ENCODE results near the gene SERPINE1.
A peak's percentile ranks its signal among the peaks of the same experiment; 100 is the strongest.
"Not testable (repeated sequence)": the region's sequence is repeated elsewhere in the genome, so short reads cannot be mapped to it uniquely, and the experiment has no call there.

The SERPINE1 gene

GRCh38 chr7:101119876-101120275 lies 7.0 kb upstream of the SERPINE1 start:
- TF ChIP-seq CTCF (conservative IDR thresholded peaks at IDR 0.05; ENCODE audit: low read depth, low read length): no peak
- H3K4me3 ChIP-seq (ENCODE audit: low read length): no peak overlapping the region
- DNase-seq (ENCODE audit: low read depth): no peak

GRCh38 chr7:101120315-101120714 lies 6.6 kb upstream of the SERPINE1 start:
- H3K4me3 ChIP-seq (ENCODE audit: low read length): no peak overlapping the region
- TF ChIP-seq CTCF (conservative IDR thresholded peaks at IDR 0.05; ENCODE audit: low read depth, low read length): no peak
- DNase-seq (ENCODE audit: low read depth): no peak

GRCh38 chr7:101121631-101121990 lies 5.3 kb upstream of the SERPINE1 start:
- not testable (repeated sequence) for H3K4me3 ChIP-seq (ENCODE audit: low read length); DNase-seq (ENCODE audit: low read depth)

- no peak for TF ChIP-seq CTCF (conservative IDR thresholded peaks at IDR 0.05; ENCODE audit: low read depth, low read length)
- H3K4me3 ChIP-seq (ENCODE audit: low read length): no peak overlapping the region
- peak; percentile 95 for DNase-seq (ENCODE audit: low read depth)
Measured at GRCh38 chr7:101121991-101122932, 4.6 kb upstream of the SERPINE1 start.

GRCh38 chr7:101122933-101123702 lies 3.8 kb upstream of the SERPINE1 start:
- TF ChIP-seq CTCF (conservative IDR thresholded peaks at IDR 0.05; ENCODE audit: low read depth, low read length): no peak
- no peak for DNase-seq (ENCODE audit: low read depth)
- no peak overlapping the region for H3K4me3 ChIP-seq (ENCODE audit: low read length)

- no peak for TF ChIP-seq CTCF (conservative IDR thresholded peaks at IDR 0.05; ENCODE audit: low read depth, low read length)
- no peak for DNase-seq (ENCODE audit: low read depth)
- no peak overlapping the region for H3K4me3 ChIP-seq (ENCODE audit: low read length)
Measured at GRCh38 chr7:101123703-101124068, 3.2 kb upstream of the SERPINE1 start.

- no peak for TF ChIP-seq CTCF (conservative IDR thresholded peaks at IDR 0.05; ENCODE audit: low read depth, low read length)
- no peak overlapping the region for H3K4me3 ChIP-seq (ENCODE audit: low read length)
- DNase-seq (ENCODE audit: low read depth): no peak
Measured at GRCh38 chr7:101124376-101125056, 2.4 kb upstream of the SERPINE1 start.

Data from retinal pigment epithelial cell (primary cell).